HCT116 (cell line): ENCODE data around the gene TEX2. TPM values are rescaled to one million over a fixed set of nuclear protein-coding genes. Genes with fewer than 3 reads are reported as not detected.

Experiments used
- ATAC-seq: fragments of 200-7000 bp; cut with Tn5 transposase; 2 replicates; pipeline ENCODE4 v1.9.1; 2020; ENCODE audit warnings: mild to moderate bottlenecking, moderate library complexity
- BruUV-seq: library from RNA; stranded (reverse); fragments of 400-500 nt; replicated peaks from 2 replicates; lab custom pipeline; 2021; lab: Mats Ljungman, UMichigan
- CTCF ChIA-PET: fragments of 300-600 bp; sonication (Branson Sonifier 250); formaldehyde crosslinking; loops from one replicate; lab custom pipeline; 2021; ENCODE audit warnings: antibody characterized with exemption; lab: Charles Lee
- POLR2A ChIA-PET: fragments of 300-600, 350-600 bp; sonication (Branson Sonifier 250); formaldehyde crosslinking; loops from one replicate; lab custom pipeline; 2021; ENCODE audit warnings: antibody characterized with exemption; lab: Charles Lee
- RAD21 ChIA-PET, 2 experiments: fragments of 300-600 bp; sonication (Branson Sonifier 250); formaldehyde crosslinking; loops; one replicate each; lab custom pipeline; 2023; ENCODE audit warnings: low total read pairs in 2 of 2; ENCODE audit not compliant: uncharacterized antibody in 2 of 2, unreplicated experiment in 2 of 2, low non-redundant PET in 1 of 2; lab: Charles Lee
- DNase-seq: peaks from one replicate; pipeline ENCODE4 v3.0.0-alpha.2; 2010; ENCODE audit warnings: low read depth, low spot score
- H2AFZ ChIP-seq: fragments of 200-600 bp; shearing (Covaris generic), sonication (generic); 2 replicates; pipeline ENCODE4 v1.6.1; 2017; ENCODE audit warnings: low read depth, mixed run types, mixed read lengths, antibody characterized with exemption, low read length; ENCODE audit not compliant: poor library complexity, severe bottlenecking
- H3K27ac ChIP-seq: 2 replicates; pipeline ENCODE4 v1.5.1; 2012; ENCODE audit warnings: low read depth, low read length
- H3K27me3 ChIP-seq: fragments of 200-600 bp; sonication (generic); 2 replicates; pipeline ENCODE4 v1.6.1; 2016; ENCODE audit warnings: mixed run types, low read length, mixed read lengths; ENCODE audit not compliant: insufficient read depth
- H3K36me3 ChIP-seq, 2 experiments: fragments of 200-500 bp in 1 of 2; fragments of 200-600 bp in 1 of 2; sonication (Bioruptor generic) in 1 of 2; sonication (generic) in 1 of 2; 2 replicates each; pipeline versions ENCODE4 v1.5.1 to v1.6.1; 2014 to 2016; ENCODE audit warnings: low read length in 2 of 2, inconsistent platforms in 1 of 2, mixed read lengths in 1 of 2, mixed run types in 1 of 2; ENCODE audit not compliant: insufficient read depth in 2 of 2, control insufficient read depth in 1 of 2
- H3K4me1 ChIP-seq, 2 experiments: fragments of 200-600 bp in 1 of 2; sonication (generic) in 1 of 2; 2 replicates each; pipeline versions ENCODE4 v1.5.1 to v1.6.1; 2012 to 2017; ENCODE audit warnings: low read length in 2 of 2, inconsistent platforms in 1 of 2, mild to moderate bottlenecking in 1 of 2, mixed read lengths in 1 of 2, mixed run types in 1 of 2, moderate library complexity in 1 of 2; ENCODE audit not compliant: insufficient read depth in 2 of 2, control insufficient read depth in 1 of 2
- H3K4me2 ChIP-seq: fragments of 200-600 bp; sonication (generic); 2 replicates; pipeline ENCODE4 v1.6.1; 2017; ENCODE audit warnings: mixed run types, low read length, mixed read lengths
- H3K4me3 ChIP-seq, 2 experiments: fragments of 200-600 bp in 1 of 2; sonication (generic) in 1 of 2; replicated peaks in 1 of 2; 2 replicates each; pipeline ENCODE4 v1.5.1; 2011 to 2016; ENCODE audit warnings: low read length in 2 of 2, control low read depth in 1 of 2, low read depth in 1 of 2, mild to moderate bottlenecking in 1 of 2, mixed read lengths in 1 of 2, mixed run types in 1 of 2
- H3K79me2 ChIP-seq: fragments of 200-600 bp; sonication (generic); 2 replicates; pipeline ENCODE4 v1.6.1; 2017; ENCODE audit warnings: mild to moderate bottlenecking, mixed run types, low read length, moderate library complexity, mixed read lengths; ENCODE audit not compliant: insufficient read depth
- H3K9ac ChIP-seq: fragments of 200-600 bp; sonication (generic); 2 replicates; pipeline ENCODE4 v1.6.1; 2016; ENCODE audit warnings: low read length, mixed read lengths
- H3K9me2 ChIP-seq: fragments of 200-600 bp; sonication (generic), shearing (Covaris generic); 2 replicates; pipeline ENCODE4 v1.6.1; 2017; ENCODE audit warnings: mixed run types, mild to moderate bottlenecking, moderate library complexity; ENCODE audit not compliant: insufficient read depth
- H3K9me3 ChIP-seq, 2 experiments: fragments of 200-500 bp in 1 of 2; fragments of 200-600 bp in 1 of 2; sonication (Bioruptor generic) in 1 of 2; sonication (generic) in 1 of 2; 2 replicates each; pipeline ENCODE4 v1.6.1; 2014 to 2017; ENCODE audit warnings: low read length in 2 of 2, mixed read lengths in 2 of 2, inconsistent platforms in 1 of 2, low read depth in 1 of 2, mild to moderate bottlenecking in 1 of 2, mixed run types in 1 of 2, moderate library complexity in 1 of 2; ENCODE audit not compliant: control insufficient read depth in 1 of 2, insufficient read depth in 1 of 2
- H4K20me1 ChIP-seq: fragments of 200-600 bp; sonication (generic), shearing (Covaris generic); 2 replicates; pipeline ENCODE4 v1.6.1; 2017; ENCODE audit warnings: mixed run types, mild to moderate bottlenecking, moderate library complexity; ENCODE audit not compliant: insufficient read depth
- RAD21 ChIP-seq: IDR thresholded peaks from 2 replicates; pipeline ENCODE4 v1.6.1; 2012; ENCODE audit warnings: low read depth, mild to moderate bottlenecking
- SRF ChIP-seq: IDR thresholded peaks from 2 replicates; pipeline ENCODE4 v1.6.1; 2012; ENCODE audit warnings: low read depth
- intact Hi-C: fragments of 100-400 bp; cut with micrococcal nuclease; formaldehyde crosslinking; loops from 2 replicates; pipeline ENCODE4 v1.10.0; 2022
- total RNA-seq: library from RNA; stranded (reverse); gene quantifications from one replicate; pipeline ENCODE4 v1.2.1, GENCODE V29; 2021; ENCODE audit not compliant: unreplicated experiment
- TF ChIP-seq, protein P1 (sequence below), 3 experiments: fragments of 200-600 bp in 1 of 3; sonication (generic) in 1 of 3; IDR thresholded peaks in 2 of 3; conservative IDR thresholded peaks in 1 of 3; 2 replicates each; pipeline ENCODE4 v1.5.1; 2012 to 2017; ENCODE audit warnings: low read depth in 2 of 3, low read length in 2 of 3, antibody characterized with exemption in 1 of 3, borderline replicate concordance in 1 of 3, control low read depth in 1 of 3, mild to moderate bottlenecking in 1 of 3, mixed read lengths in 1 of 3, mixed run types in 1 of 3, moderate library complexity in 1 of 3; ENCODE audit not compliant: insufficient read depth in 1 of 3

TEX2 gene
- total RNA-seq, 1 experiment from 2014 or later, result 24.6 TPM

DNA sequence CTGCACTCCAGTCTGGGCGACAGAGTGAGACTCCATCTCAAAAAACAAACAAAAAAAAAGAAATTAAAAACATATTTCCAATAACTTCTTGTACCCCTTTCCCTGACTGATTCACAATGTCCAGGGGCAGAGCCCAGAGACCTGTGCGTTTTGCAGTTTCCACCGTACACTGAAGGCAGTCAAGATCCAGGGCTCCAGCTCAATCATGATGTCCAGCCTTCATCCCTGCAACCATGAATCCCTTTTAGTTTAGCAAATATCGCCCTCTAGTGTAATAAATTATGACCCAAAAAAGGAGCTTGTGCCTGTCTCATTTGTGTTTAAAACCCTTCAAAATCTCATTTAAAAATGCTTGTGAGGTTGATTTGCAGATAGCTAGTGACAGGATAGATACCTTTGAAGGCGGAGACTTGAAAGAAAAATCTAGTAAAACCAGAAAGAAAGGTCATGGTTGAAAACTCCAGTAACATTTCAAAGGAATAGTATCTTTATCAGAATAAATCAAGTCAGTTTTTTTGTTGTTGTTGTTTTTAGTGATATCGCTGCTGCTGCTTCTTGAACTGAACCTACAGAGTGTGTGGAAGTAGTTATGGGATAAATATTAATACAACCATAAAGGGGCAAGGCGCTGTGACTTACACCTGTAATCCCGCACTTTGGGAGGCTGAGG lies 129.4 kb downstream of the TEX2 start:
- H3K79me2 ChIP-seq, result peaks cover 8% of the 10 kb centered on the region
- H3K9ac ChIP-seq, result no peak overlapping the region
- H3K4me2 ChIP-seq, result no peak overlapping the region
- no peaks in the 10 kb centered on the region for H3K9me3 ChIP-seq
- no peak overlapping the region for H3K4me3 ChIP-seq
- no peak overlapping the region for H3K27ac ChIP-seq
- no peaks in the 10 kb centered on the region for H4K20me1 ChIP-seq
- H3K36me3 ChIP-seq, result no peaks in the 10 kb centered on the region
- ChIA-PET RAD21 (interaction anchor here (0.6 to 3.6 kb wide), 22 partner anchors 12 to 231 kb away, joined by 3 to 66 read pairs (median 4); partner anchors contain the start of genes CSHL1 (in 1 of the 2), GH1 (in 1 of the 2) and ICAM2 (in 1 of the 2)), CTCF (interaction anchor here (0.6 to 8.2 kb wide), 70 partner anchors 9 to 286 kb away, joined by 3 to 519 read pairs (median 6); partner anchors contain the start of genes CSHL1, GH1 and GH2), POLR2A (interaction anchor here (0.7 to 5.4 kb wide), 11 partner anchors 12 to 231 kb away, joined by 3 to 57 read pairs (median 4); partner anchors contain the start of genes GH1 and ICAM2)
- no peaks in the 10 kb centered on the region for H3K9me2 ChIP-seq
- DNase-seq, result peak; percentile 75
- H2AFZ ChIP-seq, result peak overlapping the region; percentile 24
- peaks cover 5 to 14% of the 10 kb centered on the region in 2 experiments; a peak in 3 of 4 replicates for H3K4me1 ChIP-seq
- TF ChIP-seq, protein P1, sequence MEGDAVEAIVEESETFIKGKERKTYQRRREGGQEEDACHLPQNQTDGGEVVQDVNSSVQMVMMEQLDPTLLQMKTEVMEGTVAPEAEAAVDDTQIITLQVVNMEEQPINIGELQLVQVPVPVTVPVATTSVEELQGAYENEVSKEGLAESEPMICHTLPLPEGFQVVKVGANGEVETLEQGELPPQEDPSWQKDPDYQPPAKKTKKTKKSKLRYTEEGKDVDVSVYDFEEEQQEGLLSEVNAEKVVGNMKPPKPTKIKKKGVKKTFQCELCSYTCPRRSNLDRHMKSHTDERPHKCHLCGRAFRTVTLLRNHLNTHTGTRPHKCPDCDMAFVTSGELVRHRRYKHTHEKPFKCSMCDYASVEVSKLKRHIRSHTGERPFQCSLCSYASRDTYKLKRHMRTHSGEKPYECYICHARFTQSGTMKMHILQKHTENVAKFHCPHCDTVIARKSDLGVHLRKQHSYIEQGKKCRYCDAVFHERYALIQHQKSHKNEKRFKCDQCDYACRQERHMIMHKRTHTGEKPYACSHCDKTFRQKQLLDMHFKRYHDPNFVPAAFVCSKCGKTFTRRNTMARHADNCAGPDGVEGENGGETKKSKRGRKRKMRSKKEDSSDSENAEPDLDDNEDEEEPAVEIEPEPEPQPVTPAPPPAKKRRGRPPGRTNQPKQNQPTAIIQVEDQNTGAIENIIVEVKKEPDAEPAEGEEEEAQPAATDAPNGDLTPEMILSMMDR (IDR thresholded peaks at IDR 0.05 in 2 of 3, conservative IDR thresholded peaks at IDR 0.05 in 1 of 3; ENCODE audit: borderline replicate concordance in 1 of 3, insufficient read depth in 1 of 3, low read depth in 2 of 3, low read length in 2 of 3), result peak; percentile 55 to 97 (median 93)
- TF ChIP-seq RAD21 (peak; percentile 99), SRF (no peak)
- ATAC-seq, result peak; percentile 30
- intact Hi-C loops, result loop anchor here (1.0 to 5.0 kb wide), 4 partner anchors 70 to 214 kb away; no protein-coding TSS in a partner anchor
- H3K27me3 ChIP-seq, result no peaks in the 10 kb centered on the region
- no TSS peak for BruUV-seq
